ENCODE data around the gene FGF2.
"Not testable (repeated sequence)": the region's sequence is repeated elsewhere in the genome, so short reads cannot be mapped to it uniquely, and the experiment has no call there.

Gene FGF2

DNA sequence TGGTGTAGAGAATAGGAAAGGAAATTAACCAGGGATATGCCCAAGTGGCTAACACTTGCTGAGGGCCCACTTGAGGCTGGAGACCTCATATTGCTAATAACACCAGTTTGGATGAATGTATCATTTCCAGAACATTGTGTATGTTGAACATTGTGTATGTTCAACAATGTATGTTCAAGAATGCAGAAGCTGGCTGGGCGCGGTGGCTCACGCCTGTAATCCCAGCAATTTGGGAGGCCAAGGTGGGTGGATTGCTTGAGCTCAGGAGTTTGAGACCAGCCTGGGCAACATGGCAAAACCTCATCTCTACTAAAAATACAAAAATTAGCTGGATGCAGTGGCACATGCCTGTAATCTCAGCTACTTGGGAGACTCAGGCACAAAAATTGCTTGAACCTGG, 23.2 kb downstream of the FGF2 start:
- not testable (repeated sequence) for DNase-seq

DNA sequence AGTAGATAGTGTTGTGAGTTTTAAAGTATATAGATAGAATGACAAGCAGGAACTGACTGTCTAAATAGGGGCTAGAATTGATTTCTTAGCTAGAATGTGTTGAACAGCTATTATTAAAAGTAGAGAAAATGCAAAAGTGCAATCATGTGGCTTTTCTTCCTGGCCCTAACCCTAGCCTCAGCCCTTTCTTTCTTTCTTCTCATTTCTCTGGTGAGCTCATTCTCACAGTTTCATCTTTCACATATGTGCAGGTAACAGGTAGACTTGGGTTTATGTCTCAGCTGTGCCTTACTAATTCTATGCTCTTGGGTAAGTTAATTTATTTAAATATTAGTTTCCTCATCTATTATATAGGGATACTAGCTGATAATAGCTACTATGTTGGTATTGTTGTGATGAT, 24.9 kb downstream of the FGF2 start:
- no peak for DNase-seq

DNA sequence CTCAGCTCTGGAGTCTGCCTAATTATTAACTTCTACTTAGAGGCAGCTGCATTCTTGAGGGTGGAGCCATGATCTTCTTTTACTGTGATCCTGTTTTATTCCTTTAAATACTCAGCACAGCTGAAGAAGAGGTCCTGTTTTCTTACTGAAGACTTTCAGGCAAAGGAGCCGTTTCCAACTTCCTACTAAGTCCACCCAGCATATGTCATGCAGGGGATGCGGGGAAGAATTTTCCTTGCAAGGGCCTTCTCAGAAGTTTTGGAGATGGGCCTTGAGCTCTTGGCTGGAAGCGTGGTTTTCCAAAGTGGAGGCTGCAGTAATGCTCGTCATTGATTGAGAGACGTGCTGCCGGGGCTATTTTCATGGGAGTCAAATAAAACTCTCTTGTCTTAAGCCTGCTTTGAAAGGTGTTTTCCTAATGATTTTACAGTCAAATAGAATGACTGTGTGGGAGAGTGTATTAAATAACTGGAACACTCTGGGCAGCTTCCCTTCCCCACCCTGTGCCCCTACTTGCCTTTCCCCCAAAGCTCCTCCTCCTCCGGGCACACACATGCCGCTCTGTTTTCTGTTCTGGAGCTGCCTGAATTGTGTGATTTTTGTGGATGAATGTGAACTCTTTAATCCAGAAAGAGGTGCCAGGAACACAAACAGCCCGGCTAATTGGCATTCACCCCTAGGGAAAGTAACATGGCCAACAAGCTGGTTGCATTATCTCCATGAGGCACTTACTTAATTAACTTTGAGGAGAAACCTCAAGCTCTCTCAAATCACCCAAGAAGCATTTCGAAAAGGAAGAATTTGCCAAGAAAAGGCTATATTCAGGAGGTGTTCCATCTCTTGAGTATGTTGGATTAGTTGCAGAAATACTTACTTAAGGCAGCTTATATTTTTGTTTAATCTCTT, 28.1 kb downstream of the FGF2 start:
- DNase-seq, result no peak

DNA sequence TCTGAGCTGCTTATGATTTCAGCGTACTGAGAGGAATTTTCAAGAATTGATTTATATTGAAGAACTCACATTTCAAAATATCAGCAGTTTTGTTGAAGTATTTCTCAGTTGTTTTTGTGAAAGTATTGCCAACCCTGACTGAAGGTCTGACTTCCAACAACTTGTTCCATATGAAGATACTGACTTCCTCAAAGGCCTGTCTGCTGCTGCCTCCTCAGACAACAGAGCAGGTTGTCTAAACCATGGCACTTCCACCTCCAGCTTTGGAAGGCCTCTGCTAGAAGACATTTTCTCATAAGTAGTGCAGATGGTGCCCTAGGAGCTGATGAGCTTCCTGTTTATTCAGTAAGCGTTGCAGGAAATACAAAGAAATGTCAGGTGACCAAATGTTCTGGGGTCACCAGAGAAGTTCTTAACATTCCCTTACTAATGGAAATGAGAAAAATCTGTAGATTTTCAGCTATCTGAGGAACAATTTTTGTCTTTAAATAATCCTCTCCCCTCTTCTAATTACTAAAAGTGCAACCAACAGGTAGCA, 28.8 kb downstream of the FGF2 start:
- peak in 1 of 2 experiments; percentile 0 for DNase-seq

DNA sequence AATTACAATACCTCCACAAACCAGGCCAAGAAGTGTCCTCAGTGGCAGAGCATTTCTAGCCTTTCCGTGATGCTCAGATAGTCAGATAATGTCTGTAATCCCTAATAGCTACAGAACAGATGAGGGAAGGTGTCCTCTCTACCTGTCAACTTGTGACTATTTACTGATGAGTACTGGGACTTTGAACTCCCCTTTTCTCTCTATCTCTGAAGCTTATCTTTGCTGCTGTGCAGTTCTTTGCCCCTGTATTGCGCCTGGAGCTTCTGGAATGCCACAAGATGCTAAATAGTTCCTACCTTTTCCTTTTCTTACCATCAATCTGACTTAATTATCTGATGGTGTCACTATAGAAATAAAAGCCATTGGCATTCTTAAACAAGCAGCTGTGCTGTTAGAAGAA, 30.5 kb downstream of the FGF2 start:
- DNase-seq, result no peak

DNA sequence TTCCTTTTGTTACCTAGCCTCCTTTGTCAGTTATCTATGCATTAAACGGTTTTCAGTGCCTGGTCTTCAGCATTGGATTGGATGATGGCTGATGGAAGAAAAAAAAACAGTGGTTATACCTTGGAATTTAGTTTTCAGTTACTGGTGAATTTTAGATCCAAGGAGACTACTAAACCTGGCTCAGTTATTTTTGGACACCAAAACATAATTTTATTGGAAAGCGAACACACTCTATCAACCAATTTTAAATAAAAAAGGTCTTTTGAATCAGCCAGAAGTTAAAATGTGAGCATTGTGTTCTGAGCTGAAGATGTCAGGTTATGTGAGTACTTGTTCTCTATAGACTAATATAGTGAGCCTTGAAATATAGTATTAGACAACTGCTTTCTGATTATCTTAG, 32.1 kb downstream of the FGF2 start:
- DNase-seq, result no peak

DNA sequence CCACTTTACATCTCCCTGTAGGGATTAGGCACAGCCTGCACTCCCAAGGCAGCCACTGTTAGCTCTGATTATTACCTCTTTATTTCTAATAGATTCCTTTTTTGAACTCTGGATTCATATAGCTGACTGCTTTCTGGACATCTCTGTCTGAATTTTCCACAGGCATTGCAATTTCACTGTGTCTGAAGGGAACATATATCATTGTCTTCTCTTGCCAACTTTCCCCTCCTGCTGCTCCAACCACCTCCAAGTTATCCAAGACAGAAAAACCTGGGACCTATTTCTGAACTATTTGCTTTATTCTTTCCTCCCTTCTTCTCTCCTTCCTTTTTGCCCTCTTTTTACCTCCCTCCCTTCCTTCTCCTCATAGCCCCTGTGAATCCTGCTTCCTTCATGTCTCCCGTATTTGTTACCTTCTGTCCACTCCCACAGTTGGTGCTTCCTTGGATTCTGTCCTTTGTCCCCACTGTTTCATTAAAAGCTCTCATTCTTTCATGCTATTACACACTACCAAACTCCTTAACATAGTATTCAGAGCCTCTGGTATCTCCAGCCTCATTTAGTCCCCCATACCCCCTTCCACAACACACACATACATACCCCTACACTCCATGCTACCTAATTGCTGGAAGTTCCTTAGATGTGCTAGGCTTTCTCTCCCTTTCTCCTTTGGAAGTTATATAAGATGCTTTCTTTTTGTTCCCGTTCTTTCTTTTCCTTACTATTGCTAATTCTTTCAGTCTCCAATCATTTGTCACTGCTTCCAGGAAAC, 34.7 kb downstream of the FGF2 start:
- DNase-seq, result no peak

GRCh38 chr4:122863639-122864038, 37.0 kb downstream of the FGF2 start:
- no peak for DNase-seq

- DNase-seq, result no peak
Measured at GRCh38 chr4:122865425-122865824, 38.8 kb downstream of the FGF2 start.

DNA sequence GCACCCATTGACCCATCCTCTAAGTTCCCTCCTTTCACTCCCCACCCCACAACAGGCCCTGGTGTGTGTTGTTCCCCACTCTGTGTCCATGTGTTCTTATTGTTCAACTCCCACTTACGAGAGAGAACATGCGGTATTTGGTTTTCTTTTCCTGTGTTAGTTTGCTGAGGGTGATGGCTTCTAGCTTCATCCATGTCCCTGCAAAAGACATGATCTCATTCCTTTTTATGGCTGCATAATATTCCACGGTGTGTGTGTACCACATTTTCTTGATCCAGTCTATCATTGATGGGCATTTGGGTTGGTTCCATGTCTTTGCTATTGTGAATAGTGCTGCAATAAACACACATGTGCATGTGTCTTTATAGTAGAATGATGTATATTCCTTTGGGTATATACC, 41.6 kb downstream of the FGF2 start:
- DNase-seq, result not testable (repeated sequence)

- DNase-seq, result no peak
Measured at GRCh38 chr4:122873146-122873545, 46.5 kb downstream of the FGF2 start.

DNA sequence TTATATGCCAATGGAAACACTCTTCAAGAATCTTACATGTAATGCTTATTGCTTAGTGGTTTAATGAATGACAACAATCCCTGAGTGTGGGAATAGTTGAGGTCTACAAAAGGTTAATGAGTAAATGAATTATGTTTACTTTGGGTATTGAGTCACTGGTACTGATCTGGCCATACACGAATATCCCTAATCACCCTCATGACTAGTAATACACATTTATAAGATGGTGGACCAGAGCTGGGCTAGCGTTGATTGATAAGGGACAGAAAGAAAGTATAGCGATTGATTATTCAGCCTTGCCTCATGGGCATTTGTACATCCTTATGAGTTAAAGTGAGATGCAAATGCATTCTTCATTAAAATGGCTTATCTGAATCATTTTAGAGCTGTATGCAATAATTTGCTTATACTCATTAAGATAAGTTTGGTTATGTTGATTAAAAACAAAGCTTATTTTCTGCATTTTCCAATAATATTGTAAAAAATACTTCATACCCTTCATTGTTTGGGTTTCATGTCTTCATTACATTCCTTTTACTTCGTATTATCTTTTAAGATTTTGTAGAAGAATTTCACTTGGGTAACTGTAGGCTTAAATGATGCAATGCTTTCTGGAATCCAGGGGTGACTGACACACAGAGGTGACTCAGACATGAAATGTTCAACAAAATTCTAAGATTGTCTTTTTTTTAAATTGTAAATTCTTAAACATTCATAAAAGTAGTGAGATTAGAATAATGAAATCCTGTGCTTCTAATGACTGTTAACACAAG, 47.4 kb downstream of the FGF2 start:
- no peak for DNase-seq

DNA sequence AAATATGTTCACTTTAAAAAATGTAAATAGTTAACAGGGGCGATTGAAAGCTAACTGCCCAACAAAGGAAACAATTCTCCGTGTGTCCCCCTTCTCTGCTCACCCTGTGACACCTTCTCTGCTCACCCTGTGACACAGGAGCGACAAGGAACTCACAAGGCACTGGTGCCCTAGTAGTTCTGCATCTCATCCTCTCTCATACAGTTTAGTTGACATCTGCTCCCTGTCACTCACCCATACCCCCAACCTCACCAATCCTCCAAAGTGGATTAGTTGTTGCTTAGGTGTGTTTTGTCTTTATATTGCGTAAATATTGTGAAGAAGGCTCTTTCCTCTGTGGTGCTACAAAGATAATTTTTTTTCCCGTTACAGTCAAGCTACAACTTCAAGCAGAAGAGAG, 49.3 kb downstream of the FGF2 start:
- DNase-seq, result no peak

DNA sequence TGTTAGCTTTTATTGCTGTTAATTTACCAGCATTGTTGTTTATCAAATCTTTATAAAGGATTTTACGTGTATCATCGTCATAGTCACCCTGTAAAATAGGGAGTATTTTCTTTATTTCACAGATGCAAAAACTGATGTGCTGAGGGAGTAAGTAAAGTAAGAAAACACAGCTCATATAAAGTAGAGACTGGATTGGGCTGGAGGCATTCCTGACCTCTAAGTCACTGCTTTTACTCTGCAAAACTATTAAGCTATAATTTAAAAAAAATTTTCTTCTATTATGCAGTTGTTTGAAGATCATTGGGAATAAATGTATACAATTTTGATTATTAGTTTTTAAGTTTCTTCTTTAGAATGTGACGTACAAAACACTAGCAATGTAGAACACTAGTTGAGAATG, 49.8 kb downstream of the FGF2 start:
- no peak for DNase-seq

GRCh38 chr4:122879001-122879400, 52.4 kb downstream of the FGF2 start:
- no peak for DNase-seq

DNA sequence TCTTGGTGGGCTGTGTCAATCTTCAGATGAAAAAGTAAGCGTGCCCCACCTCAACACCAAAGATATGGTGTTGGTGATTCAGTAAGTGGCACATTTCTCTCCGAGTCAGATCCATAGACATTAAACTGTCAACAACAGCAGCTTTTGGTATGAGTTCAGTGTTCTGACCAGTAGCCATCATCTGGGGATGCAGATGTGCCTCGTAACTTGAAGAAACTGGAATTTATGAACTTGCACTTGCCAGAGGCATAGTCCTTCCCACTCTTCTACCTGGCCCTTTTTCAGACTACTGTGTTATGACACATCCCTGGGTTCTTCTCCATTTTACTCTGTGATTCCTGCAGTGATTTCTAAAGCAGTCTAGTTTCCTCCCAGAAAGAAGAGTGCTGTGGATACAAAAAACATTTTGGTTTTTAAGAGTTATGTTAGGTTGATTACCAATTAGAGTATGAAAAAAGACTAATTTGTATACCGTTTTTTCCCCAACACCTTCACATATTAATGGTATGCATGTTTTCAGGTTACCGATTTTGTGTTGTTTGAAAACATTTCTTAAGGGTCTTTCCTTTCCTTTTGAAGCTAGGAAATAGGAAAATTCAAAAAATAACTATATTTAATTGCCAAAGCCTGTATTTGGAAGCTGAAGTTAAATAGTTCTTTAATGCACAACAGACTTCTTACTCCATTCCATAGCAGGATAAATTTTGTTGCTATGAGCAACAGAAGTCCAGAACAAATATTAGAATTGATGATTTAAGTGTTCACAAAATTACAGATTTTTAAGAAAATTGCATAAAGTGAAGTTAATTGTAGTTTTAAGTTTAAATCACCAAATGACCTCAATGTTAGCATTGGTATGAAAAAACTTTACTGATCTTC, 56.5 kb downstream of the FGF2 start:
- no peak for DNase-seq

- no peak for DNase-seq
Measured at GRCh38 chr4:122884499-122884898, 57.9 kb downstream of the FGF2 start.

- DNase-seq, result no peak
Measured at GRCh38 chr4:122889726-122890125, 63.1 kb downstream of the FGF2 start.

DNA sequence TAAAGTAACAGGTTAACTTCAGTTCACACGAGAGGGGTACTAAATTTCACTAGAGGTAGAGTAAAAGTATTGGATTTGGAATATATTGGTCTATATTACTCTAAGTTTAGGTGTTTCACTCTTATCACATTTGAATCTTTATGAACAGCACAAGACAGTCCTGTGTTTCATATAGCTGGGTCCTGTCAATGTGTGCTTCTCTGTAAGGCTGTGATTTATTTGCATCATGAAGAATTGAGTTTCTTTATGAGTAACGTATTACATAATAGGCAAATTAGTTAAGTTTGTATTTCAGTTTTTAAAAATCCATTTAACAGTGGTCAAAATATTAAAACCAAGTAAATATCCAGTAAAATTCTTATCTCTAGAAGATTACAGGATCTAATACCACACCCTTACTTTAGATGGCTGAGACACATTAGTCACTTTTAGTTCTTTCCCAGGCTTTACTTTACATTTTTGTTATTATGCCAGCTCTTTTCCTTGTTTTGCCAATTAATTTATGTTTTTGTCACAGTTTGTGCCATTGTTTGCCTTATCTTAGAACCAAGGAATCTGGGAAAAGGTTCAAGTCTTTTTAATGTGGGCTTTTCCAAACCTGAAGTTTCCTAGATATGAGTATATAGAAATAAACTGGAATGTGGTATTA, 63.6 kb downstream of the FGF2 start:
- no peak for DNase-seq

GRCh38 chr4:122894827-122895226, 68.2 kb downstream of the FGF2 start:
- no peak for DNase-seq

DNA sequence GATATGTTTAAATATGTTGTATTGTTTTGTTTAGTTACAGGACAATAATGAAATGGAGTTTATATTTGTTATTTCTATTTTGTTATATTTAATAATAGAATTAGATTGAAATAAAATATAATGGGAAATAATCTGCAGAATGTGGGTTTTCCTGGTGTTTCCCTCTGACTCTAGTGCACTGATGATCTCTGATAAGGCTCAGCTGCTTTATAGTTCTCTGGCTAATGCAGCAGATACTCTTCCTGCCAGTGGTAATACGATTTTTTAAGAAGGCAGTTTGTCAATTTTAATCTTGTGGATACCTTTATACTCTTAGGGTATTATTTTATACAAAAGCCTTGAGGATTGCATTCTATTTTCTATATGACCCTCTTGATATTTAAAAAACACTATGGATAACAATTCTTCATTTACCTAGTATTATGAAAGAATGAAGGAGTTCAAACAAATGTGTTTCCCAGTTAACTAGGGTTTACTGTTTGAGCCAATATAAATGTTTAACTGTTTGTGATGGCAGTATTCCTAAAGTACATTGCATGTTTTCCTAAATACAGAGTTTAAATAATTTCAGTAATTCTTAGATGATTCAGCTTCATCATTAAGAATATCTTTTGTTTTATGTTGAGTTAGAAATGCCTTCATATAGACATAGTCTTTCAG, 68.8 kb downstream of the FGF2 start:
- no peak for DNase-seq

All from Kasumi-1 (cell line).